GM23338 (cell line): ENCODE data around the gene KRTAP5-6.

ENCODE experiments used
- CTCF ChIP-seq, 2 experiments: fragments of 200-600 bp in 1 of 2; sonication (generic) in 1 of 2; conservative IDR thresholded peaks; 2 replicates each; pipeline versions ENCODE4 v1.5.1 to v1.6.1; 2016 to 2017; ENCODE audit warnings: antibody characterized with exemption in 2 of 2, low read depth in 2 of 2, mild to moderate bottlenecking in 2 of 2, moderate library complexity in 1 of 2
- EZH2 ChIP-seq: fragments of 200-600 bp; sonication (generic); IDR thresholded peaks from one replicate; pipeline ENCODE4 v1.8.0; 2017; ENCODE audit warnings: antibody characterized with exemption, mild to moderate bottlenecking, low read depth; ENCODE audit not compliant: unreplicated experiment
- REST ChIP-seq: IDR thresholded peaks from one replicate; pipeline ENCODE4 v1.6.1; 2018; ENCODE audit warnings: antibody characterized with exemption; ENCODE audit not compliant: unreplicated experiment
- STAT1 ChIP-seq: IDR thresholded peaks from one replicate; pipeline ENCODE4 v1.6.1; 2016; ENCODE audit warnings: antibody characterized with exemption; ENCODE audit not compliant: unreplicated experiment
- ZNF331 ChIP-seq: fragments of 250-450 bp; sonication (Bioruptor Pico); IDR thresholded peaks from 2 replicates; pipeline ENCODE4 v1.5.0; 2020; ENCODE audit warnings: low read depth, mild to moderate bottlenecking, moderate library complexity

DNA sequence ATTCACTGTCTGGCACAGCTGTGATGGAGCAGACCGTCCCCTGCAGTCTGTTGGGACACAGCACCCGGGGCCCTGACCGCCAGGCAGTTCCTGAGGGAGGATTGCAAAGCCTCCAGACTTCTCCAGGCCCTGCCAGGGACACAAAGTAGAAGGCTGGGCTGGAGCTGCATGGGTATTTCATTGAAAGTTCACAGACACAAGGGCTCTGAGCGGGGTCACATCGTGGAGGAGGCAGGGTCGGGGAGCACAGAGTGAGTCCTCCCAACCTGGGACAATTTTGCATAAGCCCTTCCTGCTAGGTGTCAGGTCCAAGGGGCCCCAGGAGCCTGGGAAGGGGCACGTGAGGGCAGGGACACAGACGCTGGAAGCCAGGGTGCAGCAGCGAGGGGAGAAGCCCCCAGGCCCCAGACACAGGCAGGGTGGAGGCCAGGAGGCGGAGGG lies 37.7 kb downstream of the KRTAP5-6 start:
- no peak for TF ChIP-seq CTCF (conservative IDR thresholded peaks at IDR 0.05; ENCODE audit: low read depth in 2 of 2)
- no peak for TF ChIP-seq EZH2
- no peak for TF ChIP-seq STAT1
- no peak for TF ChIP-seq ZNF331 (CRISPR knock-in tag)
- TF ChIP-seq REST, result no peak
